ENCODE data around the gene PTPN11.
"Not testable (repeated sequence)": the region's sequence is repeated elsewhere in the genome, so short reads cannot be mapped to it uniquely, and the experiment has no call there.

- not testable (repeated sequence) for TF ChIP-seq EP300, CTCF (IDR thresholded peaks at IDR 0.05)
These were observed 29.4 kb downstream of the PTPN11 start for GRCh38 chr12:112448165-112448564.
